Spleen (tissue), 7 donors: ENCODE data around the gene TTC28.

ENCODE experiments used
- POLR2A ChIP-seq, 3 donors: fragments of 450-650 bp; IDR thresholded peaks; one replicate each; pipeline ENCODE4 v1.5.1; 2017; ENCODE audit warnings: antibody characterized with exemption in 3 of 3, mild to moderate bottlenecking in 1 of 3
- POLR2AphosphoS5 ChIP-seq, 3 donors: sonication (generic); formaldehyde crosslinking; IDR thresholded peaks; one replicate each; pipeline ENCODE4 v1.5.1; 2017; ENCODE audit warnings: antibody characterized with exemption in 3 of 3
- TF ChIP-seq, protein P1 (sequence below), 11 experiments: fragments of 200-600 bp in 7 of 11; fragments of 450-650 bp in 4 of 11; sonication (generic) in 4 of 11; IDR thresholded peaks in 8 of 11; conservative IDR thresholded peaks in 3 of 11; 1 replicate in 7 of 11; 2 replicates in 4 of 11; pipeline versions ENCODE4 v1.4.0 to v1.8.0; 2016 to 2021; ENCODE audit warnings: antibody characterized with exemption in 11 of 11, inconsistent platforms in 4 of 11, mild to moderate bottlenecking in 1 of 11
- donor health status: DM: no; HTN: no; CAD: no; lungs with moderate emphysema.
- donor health status: DM: no; HTN: no; CAD: no.
- donor health status: DM: no; HTN: no; CAD: no.

DNA sequence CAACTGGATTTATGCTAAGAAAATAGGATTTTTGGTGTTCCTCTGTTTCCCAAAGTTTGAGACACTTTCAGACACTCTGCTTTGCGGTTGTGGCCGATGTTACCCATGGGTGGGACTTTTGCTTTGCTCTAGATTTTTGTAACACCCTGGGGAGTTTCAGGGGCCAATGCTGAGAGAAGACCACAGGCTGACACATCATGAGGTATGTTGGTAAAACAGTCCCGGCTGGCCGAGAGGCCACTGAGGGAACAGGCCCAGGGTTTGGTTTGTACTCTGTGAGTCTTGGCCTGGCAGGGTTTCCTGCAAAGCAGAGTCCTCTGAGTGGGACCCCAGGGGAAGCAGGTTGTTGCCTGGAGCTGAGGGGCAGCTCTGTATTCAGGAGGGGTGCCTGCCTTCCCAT is 682.1 kb downstream of the TTC28 start:
- TF ChIP-seq, protein P1, sequence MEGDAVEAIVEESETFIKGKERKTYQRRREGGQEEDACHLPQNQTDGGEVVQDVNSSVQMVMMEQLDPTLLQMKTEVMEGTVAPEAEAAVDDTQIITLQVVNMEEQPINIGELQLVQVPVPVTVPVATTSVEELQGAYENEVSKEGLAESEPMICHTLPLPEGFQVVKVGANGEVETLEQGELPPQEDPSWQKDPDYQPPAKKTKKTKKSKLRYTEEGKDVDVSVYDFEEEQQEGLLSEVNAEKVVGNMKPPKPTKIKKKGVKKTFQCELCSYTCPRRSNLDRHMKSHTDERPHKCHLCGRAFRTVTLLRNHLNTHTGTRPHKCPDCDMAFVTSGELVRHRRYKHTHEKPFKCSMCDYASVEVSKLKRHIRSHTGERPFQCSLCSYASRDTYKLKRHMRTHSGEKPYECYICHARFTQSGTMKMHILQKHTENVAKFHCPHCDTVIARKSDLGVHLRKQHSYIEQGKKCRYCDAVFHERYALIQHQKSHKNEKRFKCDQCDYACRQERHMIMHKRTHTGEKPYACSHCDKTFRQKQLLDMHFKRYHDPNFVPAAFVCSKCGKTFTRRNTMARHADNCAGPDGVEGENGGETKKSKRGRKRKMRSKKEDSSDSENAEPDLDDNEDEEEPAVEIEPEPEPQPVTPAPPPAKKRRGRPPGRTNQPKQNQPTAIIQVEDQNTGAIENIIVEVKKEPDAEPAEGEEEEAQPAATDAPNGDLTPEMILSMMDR (IDR thresholded peaks at IDR 0.05 in 8 of 11, conservative IDR thresholded peaks at IDR 0.05 in 3 of 11): no peak
- TF ChIP-seq POLR2A (IDR thresholded peaks at IDR 0.05) (no peak), POLR2AphosphoS5 (IDR thresholded peaks at IDR 0.05) (no peak)
